GM12872 (cell line): ENCODE data around the gene RASSF10.

Source experiments
- CTCF ChIP-seq: IDR thresholded peaks from 3 replicates; pipeline ENCODE4 v1.5.1; 2011; ENCODE audit warnings: low read depth, mild to moderate bottlenecking, low read length, moderate library complexity; ENCODE audit not compliant: insufficient read depth

The RASSF10 gene

GRCh38 chr11:13046637-13047570 lies 37.8 kb downstream of the RASSF10 start:
- no peak for TF ChIP-seq CTCF

GRCh38 chr11:13047884-13048283 lies 38.8 kb downstream of the RASSF10 start:
- TF ChIP-seq CTCF, result no peak

- no peak for TF ChIP-seq CTCF
Measured at GRCh38 chr11:13051257-13051656, 42.1 kb downstream of the RASSF10 start.

GRCh38 chr11:13052130-13052571 lies 43.0 kb downstream of the RASSF10 start:
- no peak for TF ChIP-seq CTCF

- TF ChIP-seq CTCF, result no peak
Measured at GRCh38 chr11:13053255-13053917, 44.3 kb downstream of the RASSF10 start.

- TF ChIP-seq CTCF, result no peak
Measured at GRCh38 chr11:13054278-13054677, 45.2 kb downstream of the RASSF10 start.

- no peak for TF ChIP-seq CTCF
Measured at GRCh38 chr11:13055200-13055599, 46.1 kb downstream of the RASSF10 start.
